NCI-H2081 treated with DMSO at 0.1 percent for 48 hours (cell line): ENCODE data around the gene HEMGN.
"Not testable (repeated sequence)": the region's sequence is repeated elsewhere in the genome, so short reads cannot be mapped to it uniquely, and the experiment has no call there.

Source experiments
- DNase-seq: peaks from one replicate; lab custom pipeline; 2025; lab: John Stamatoyannopoulos, UW

Gene HEMGN, protein sequence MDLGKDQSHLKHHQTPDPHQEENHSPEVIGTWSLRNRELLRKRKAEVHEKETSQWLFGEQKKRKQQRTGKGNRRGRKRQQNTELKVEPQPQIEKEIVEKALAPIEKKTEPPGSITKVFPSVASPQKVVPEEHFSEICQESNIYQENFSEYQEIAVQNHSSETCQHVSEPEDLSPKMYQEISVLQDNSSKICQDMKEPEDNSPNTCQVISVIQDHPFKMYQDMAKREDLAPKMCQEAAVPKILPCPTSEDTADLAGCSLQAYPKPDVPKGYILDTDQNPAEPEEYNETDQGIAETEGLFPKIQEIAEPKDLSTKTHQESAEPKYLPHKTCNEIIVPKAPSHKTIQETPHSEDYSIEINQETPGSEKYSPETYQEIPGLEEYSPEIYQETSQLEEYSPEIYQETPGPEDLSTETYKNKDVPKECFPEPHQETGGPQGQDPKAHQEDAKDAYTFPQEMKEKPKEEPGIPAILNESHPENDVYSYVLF

GRCh38 chr9:97938081-97938644, at the start of gene HEMGN:
Gene HEMGN, minus strand, starts transcription at chr9:97938172. Its CDS starts 36 bp downstream, at chr9:97938136.
- no peak for DNase-seq

- no peak for DNase-seq
Measured at GRCh38 chr9:97987487-97987886, 49.5 kb upstream of the HEMGN start.

DNA sequence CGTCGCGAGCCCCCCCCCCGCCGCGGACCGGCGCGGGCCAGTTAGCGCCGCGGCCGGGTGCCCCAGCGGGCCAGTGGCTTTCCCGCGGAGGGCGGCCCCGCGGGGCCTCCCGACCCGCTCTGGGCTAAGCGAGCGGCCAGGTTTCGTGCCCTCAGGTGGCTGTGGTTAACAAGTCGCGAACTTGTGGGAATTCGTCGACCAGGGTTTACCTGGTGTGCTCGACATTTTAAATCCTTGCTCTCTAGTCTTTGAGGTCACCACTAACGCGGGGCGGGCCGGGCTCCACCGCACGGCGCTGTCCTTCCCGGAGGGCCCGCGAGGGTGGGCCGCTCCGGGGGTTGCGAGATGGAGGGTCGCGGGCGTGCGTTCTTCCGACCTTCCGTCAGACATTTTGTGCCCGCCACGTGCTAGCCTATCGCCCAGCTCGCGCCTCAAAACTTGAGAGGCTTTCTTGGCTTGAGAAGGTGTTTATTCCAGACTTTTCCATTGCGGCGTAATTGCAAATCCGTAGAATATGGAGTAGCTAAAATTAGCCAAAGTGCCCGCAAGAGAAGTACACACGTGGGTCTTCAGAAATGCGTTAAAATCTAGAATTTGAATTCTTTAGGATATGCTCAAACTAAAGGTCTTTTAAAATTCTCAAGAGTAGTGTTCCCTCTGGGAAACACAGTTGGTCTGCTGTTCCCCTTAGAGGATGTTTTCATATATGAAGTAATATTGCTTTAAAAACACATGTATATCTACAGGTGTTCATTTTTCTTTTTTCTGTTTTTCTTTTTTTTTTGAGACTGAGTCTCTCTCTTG, 47.3 kb upstream of the HEMGN start:
- DNase-seq, result no peak

DNA sequence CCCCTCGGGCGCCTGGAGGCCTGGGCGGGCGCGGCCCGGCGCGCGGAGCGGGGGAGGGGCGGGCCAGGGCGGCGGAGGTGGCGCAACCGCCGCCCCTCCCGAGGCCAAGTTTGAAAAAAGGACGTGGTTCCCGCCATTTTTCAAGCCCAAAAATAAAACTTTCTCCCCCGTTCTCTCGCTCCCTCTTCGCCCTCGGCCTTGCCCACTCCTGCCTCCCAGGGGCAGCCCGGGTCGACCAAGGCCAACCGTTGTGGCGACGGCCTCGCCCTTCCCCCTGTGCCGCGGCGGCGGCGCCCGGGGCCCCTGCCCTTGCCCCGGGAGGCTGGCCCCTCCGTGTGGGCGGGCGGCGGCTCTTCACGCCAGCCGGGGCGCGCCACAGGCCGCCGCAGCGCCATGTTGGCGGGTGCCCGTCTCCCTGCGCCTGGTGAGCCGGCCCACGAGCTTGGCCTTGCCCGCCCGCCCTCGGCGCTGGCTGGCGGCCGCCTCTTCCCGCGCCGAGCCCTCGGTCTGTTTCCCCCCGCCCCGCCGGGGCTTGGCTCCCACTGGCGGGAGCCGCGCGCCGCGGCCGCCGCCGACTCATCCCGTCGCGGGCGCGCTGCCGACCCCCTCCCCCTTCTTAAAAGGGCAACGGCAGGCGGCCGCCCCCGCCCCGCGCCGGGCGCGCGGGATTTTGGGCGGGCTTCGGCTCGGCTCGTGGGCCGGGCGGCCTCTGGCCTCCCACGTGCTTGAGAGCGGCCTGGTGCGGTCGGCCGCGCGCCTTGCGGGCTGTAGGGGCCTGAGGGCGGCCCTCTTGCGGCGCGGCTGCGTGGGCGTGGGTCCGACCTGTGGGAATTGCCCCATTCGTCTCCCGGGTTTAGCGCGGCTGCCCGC, 46.5 kb upstream of the HEMGN start:
- no peak for DNase-seq

- DNase-seq, result no peak
Measured at GRCh38 chr9:97983589-97984187, 45.7 kb upstream of the HEMGN start.

GRCh38 chr9:97982683-97983588, 45.0 kb upstream of the HEMGN start, which contains the start of gene ANP32B:
Gene ANP32B, plus strand, starts transcription at chr9:97983341. Its CDS starts 215 bp downstream, at chr9:97983556.
- DNase-seq, result peak; percentile 19

DNA sequence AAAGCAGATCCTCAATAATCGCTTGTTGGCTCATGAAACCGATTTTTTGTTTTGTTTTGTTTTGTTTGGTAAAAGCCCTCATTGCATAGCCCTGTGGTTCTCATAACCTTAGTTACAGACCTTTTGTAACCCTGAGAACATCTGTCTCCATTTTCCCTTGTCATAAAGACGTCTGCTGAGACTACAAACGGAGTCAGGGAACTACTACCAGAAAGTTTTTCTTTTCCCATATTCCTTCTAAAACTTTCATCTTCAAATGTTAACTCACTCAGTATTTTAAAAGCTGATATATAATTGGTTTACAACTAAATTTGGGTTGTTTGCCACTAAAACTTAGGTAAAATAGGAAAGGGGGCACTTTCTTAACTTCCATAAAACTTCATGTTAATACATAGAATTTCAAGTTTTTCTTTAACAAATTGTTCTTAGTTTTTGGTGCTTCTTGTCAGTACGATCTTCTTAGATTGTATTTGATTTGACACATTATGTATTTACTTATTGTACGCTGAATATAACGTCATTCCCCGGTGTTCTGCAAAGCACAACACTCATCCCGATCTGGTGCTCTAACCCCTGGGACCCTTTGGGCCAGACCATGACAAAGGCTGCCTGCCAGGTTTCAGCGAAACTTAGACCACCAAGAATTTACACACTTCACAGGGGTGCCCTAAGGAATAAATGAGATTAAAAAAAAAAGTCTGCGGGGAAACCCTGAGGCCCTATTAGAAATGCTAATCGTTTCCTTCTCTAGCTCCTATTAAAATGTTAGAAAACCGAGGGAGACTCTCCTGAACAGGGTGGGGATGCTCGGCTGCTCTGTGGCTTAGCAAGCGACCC, 44.1 kb upstream of the HEMGN start:
- DNase-seq, result no peak

- DNase-seq, result no peak
Measured at GRCh38 chr9:97980918-97981845, 43.2 kb upstream of the HEMGN start.

DNA sequence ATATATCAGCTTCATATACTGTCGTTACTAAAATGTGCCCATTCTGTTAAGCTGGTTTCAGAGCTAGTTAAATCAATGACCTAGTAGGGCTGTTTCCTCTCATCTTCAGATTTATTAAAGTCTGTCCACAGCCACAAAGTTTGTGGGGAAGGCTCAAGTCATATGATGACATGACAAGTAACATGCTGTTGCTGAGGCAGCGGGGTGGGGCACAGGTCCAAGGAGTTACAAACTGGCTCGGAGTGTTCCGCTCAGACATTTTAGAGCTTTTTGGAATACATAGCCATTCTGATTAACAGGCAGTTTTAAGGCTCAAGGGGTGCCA, 42.5 kb upstream of the HEMGN start:
- no peak for DNase-seq

DNA sequence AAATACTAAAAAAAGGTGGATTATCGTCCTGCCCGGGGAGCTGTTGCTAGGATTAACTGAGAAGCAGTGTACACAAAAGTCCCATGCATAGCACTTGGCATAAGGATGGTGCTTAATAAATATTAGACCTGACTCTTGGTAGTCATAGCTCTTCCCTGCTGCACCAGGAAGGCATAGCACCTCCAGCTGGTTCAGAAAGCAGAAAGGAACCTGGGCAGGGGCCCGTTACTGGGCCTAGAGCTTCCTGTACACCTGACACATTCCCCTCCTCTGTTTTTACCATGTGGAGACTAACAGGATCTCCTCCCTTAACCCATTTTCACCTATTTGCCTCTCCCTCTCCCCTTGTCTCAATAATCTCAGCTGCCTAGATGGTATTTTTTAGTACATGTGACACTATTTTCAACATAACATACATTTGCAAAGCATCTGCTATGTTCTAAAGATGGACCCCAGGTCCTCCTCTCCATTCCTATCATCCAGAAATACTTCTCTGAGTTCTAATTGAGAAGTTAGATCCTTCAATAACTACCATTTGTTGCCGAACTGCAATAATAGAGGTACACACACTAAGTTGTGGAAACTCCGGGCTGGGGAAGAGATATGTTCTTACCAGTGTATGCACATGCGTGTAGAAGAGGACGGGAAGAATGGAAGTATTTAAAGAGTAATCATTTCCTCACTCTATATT, 42.0 kb upstream of the HEMGN start:
- no peak for DNase-seq

GRCh38 chr9:97978371-97979130, 40.6 kb upstream of the HEMGN start:
- DNase-seq, result no peak

- DNase-seq, result not testable (repeated sequence)
Measured at GRCh38 chr9:97976633-97977032, 38.7 kb upstream of the HEMGN start.

DNA sequence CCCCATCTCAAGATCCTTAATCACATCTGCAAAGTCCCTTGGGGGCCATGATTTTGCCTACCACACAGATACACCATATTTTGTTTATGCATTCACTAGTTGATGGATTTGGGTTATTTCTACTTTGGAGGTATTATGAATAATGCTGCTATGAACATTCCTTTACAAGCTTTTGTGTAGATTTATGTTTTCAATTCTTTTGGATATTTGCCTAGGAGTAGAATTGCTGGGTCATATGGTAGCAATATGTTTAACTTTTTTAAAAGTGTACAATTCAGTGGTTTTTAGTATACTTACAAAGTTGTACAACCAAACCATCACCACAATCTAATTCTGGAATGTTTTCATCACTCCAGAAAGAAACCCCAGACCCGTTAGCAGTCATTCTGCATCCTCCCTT, 37.4 kb upstream of the HEMGN start:
- DNase-seq, result no peak

- no peak for DNase-seq
Measured at GRCh38 chr9:97972753-97973152, 34.8 kb upstream of the HEMGN start.

DNA sequence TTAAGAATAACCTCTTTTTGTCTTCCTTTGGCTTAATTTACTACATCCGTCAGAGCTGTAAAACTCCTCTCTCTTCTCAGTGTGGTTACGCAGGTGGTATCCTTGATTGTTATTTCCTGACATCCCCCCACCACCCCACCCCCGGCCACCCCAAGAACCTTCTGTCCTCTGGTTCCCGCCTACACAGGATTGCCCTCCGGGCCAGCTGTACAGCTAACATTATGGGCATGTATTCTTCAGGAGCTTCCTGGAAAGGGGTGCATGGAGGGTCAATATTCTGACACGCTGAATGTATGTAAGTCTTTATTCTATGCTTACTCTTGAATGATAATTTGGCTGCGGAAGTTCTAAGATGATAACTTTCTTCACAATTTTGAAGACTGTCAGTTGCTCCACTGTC, 32.2 kb upstream of the HEMGN start:
- DNase-seq, result no peak

DNA sequence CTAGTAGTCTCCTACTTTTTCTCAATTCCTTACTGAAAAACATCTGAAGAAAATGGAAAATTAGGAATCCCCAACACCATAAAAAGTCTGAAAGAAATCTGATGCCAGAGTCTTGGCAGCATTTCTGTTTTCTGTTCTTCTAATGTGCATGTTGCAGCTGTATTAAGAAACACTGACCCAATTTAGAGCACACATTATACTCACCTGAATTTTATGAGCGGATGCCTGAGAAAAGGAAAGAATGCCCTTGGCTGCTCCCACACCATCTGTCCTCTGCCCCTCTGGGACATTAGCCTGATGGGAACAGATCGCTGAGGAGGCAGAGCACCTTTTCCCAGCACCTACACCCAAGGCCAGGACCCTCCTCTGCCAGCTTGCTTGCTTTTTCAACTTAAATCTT, 31.0 kb upstream of the HEMGN start:
- DNase-seq, result no peak

- DNase-seq, result no peak
Measured at GRCh38 chr9:97966493-97966892, 28.5 kb upstream of the HEMGN start.
